ENCODE measurements around the gene CYP4A22. TPM values are rescaled to one million over a fixed set of nuclear protein-coding genes. Genes with fewer than 3 reads are reported as not detected.

CYP4A22 gene
- total and polyA plus RNA-seq, 9 of the 15 experiments (the other 6 are each of a cell fraction or from before 2014, with no cell fraction given): 0.07 TPM; not detected in 8

DNA sequence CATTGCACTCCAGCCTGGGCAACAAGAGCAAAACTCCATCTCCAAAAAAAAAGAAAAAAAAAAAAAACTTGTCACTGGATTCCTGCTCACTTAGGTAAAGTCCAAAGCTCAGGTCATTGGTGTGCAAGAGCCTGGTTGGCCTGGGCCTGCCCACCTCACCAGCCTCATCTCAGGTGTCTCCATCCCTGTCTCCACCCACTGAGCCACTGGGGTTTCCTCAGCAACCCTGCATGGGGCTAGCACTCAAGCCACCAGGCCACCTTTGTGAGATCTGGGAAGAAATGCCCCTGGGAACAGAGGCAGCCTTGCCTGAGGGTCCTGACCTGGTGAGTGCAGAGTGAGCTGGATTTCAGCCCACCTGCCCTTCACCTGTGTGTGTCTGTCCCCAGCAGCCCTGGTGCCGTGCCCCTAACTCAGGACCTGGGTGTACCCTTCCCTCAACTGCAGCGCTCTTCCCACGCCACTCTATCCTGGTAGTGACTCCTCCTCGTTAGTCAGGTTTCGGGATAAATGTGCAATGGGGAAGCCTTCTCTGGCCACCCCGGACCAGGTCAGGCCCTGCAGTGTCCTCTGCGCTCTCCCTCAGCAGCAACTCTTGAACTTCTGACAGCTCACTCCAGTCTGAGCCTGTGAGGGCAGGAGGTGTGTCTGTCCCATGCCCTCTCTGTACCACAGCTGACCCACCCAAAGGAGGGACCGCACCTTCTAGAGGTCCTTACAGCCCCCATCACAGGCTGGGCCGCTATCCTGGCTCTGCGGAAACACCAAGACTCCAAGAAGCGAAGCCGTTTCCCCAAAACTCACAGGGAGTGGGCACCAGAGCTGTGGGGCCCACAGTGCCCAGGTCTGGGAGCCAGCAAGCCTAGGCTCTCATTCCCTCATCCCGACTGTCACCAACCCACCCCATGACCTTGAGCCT, 49.3 kb downstream of the CYP4A22 start:
- intact Hi-C loops (cut with micrococcal nuclease): no loop called here
- CTCF ChIA-PET (ENCODE audit: low intra/inter-chr PET ratio): no interaction called here
- TF ChIP-seq, protein P1, sequence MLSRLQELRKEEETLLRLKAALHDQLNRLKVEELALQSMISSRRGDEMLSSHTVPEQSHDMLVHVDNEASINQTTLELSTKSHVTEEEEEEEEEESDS (CRISPR knock-in tag; IDR thresholded peaks at IDR 0.05): no peak
- TF ChIP-seq MCM5 (IDR thresholded peaks at IDR 0.05; ENCODE audit: low read depth) (no peak), ZNF444 (CRISPR knock-in tag; IDR thresholded peaks at IDR 0.05) (no peak), ATF7 (IDR thresholded peaks at IDR 0.05) (no peak), OTX1 (CRISPR knock-in tag; IDR thresholded peaks at IDR 0.05) (no peak), PHF20 (IDR thresholded peaks at IDR 0.05; ENCODE audit: partially characterized antibody) (no peak), BCL6 (CRISPR knock-in tag; IDR thresholded peaks at IDR 0.05) (no peak), CREBBP (IDR thresholded peaks at IDR 0.05; ENCODE audit: low read depth, low read length) (no peak), HLTF (IDR thresholded peaks at IDR 0.05) (no peak), NEUROD1 (IDR thresholded peaks at IDR 0.05; ENCODE audit: borderline replicate concordance, low read depth, low read length, partially characterized antibody) (no peak), HOXB6 (CRISPR knock-in tag; IDR thresholded peaks at IDR 0.05; ENCODE audit: borderline replicate concordance) (no peak), TEAD4 (IDR thresholded peaks at IDR 0.05; ENCODE audit: low read length) (no peak), TEAD4 (CRISPR knock-in tag; IDR thresholded peaks at IDR 0.05; ENCODE audit: borderline replicate concordance) (no peak)
- TF ChIP-seq, protein P2, sequence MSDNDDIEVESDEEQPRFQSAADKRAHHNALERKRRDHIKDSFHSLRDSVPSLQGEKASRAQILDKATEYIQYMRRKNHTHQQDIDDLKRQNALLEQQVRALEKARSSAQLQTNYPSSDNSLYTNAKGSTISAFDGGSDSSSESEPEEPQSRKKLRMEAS (CRISPR knock-in tag; IDR thresholded peaks at IDR 0.05): no peak
- TF ChIP-seq, protein P3, sequence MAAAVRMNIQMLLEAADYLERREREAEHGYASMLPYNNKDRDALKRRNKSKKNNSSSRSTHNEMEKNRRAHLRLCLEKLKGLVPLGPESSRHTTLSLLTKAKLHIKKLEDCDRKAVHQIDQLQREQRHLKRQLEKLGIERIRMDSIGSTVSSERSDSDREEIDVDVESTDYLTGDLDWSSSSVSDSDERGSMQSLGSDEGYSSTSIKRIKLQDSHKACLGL (CRISPR knock-in tag; IDR thresholded peaks at IDR 0.05; ENCODE audit: borderline replicate concordance, poor library complexity, severe bottlenecking): no peak
- TF ChIP-seq, protein P4, sequence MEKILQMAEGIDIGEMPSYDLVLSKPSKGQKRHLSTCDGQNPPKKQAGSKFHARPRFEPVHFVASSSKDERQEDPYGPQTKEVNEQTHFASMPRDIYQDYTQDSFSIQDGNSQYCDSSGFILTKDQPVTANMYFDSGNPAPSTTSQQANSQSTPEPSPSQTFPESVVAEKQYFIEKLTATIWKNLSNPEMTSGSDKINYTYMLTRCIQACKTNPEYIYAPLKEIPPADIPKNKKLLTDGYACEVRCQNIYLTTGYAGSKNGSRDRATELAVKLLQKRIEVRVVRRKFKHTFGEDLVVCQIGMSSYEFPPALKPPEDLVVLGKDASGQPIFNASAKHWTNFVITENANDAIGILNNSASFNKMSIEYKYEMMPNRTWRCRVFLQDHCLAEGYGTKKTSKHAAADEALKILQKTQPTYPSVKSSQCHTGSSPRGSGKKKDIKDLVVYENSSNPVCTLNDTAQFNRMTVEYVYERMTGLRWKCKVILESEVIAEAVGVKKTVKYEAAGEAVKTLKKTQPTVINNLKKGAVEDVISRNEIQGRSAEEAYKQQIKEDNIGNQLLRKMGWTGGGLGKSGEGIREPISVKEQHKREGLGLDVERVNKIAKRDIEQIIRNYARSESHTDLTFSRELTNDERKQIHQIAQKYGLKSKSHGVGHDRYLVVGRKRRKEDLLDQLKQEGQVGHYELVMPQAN (IDR thresholded peaks at IDR 0.05; ENCODE audit: borderline replicate concordance): no peak

More for the DNA sequence above, 49.3 kb downstream of the CYP4A22 start:
- H3K4me3 ChIP-seq: no peak overlapping the region
- DNase-seq (ENCODE audit: extremely low read depth in 1 of 4, low spot score in 3 of 4) (no peak), ATAC-seq (no peak), FAIRE-seq (no peak)
- no peaks in the 10 kb centered on the region for H3K9me3 ChIP-seq (replicated peaks; ENCODE audit: control insufficient read depth, insufficient read depth, low read depth, low read length)
- no peak overlapping the region for H2AFZ ChIP-seq (ENCODE audit: low read depth, low read length)
- H3K79me2 ChIP-seq (ENCODE audit: control insufficient read depth, insufficient read depth, low read length): no peaks in the 10 kb centered on the region
- no peak overlapping the region for H3K4me2 ChIP-seq (ENCODE audit: insufficient read depth, low read length)
- H3K36me3 ChIP-seq (ENCODE audit: control insufficient read depth, insufficient read depth, low read length): no peaks in the 10 kb centered on the region
- peak overlapping the region in 1 of 2 experiments; percentile 53; a peak in 2 of 4 replicates for H3K9ac ChIP-seq (ENCODE audit: insufficient read depth in 1 of 2, low read depth in 2 of 2, low read length in 2 of 2)
- H3K9me1 ChIP-seq (ENCODE audit: control insufficient read depth, insufficient read depth, low read length): no peaks in the 10 kb centered on the region
- in situ Hi-C loops (cut with MboI): loop anchor here (10.0 kb wide), 1 partner anchor 518 kb away; no protein-coding TSS in a partner anchor
- POLR2A ChIA-PET: interaction anchor here (0.6 to 0.9 kb wide), 2 partner anchors 8 to 41 kb away, joined by 3 to 5 read pairs; no protein-coding TSS in a partner anchor
- H4K20me1 ChIP-seq (replicated peaks; ENCODE audit: control insufficient read depth, insufficient read depth, low read length): no peaks in the 10 kb centered on the region
- H3K27ac ChIP-seq (ENCODE audit: extremely low read depth, low read depth, low read length): no peak overlapping the region
- WGBS (ENCODE audit: insufficient coverage, low coverage, missing lambda C conversion rate): 90% methylated on average over 13 of the region's 13 CpGs
- no peaks in the 10 kb centered on the region for H3K27me3 ChIP-seq (ENCODE audit: control insufficient read depth in 2 of 2, insufficient read depth in 2 of 2, low read length in 2 of 2)
- peaks cover 42 to 73% of the 10 kb centered on the region in 2 experiments for H3K4me1 ChIP-seq (replicated peaks in 1 of 2; ENCODE audit: control insufficient read depth in 2 of 2, insufficient read depth in 2 of 2, low read length in 2 of 2)
- BruUV-seq (replicated peaks): no TSS peak

Measured in K562 (cell line).